ENCODE data around the gene HDAC11.
A peak's percentile ranks its signal among the peaks of the same experiment; 100 is the strongest.

Gene HDAC11

DNA sequence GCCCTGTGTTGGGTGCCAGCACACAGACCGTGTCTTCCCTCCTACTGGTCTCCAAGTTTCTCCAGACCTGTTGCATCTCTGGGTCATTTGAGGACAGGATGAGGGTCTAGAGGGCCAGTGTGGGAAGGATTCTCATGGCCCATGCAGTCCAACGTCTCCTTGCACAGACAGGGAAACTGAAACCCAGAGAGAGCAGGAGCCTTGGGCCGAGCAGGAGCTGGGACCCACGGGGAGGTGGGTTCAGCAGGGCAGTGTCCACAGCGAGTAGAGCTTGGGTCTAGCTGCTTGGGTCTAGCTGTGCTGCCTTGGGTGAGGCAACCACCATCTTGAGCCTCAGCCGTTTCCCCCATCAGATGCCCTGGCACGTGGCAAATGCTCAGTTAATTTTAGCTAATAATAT, 32.3 kb downstream of the HDAC11 start:
- Histone ChIP-seq H3K4me3 (ENCODE audit: insufficient read length, low read depth) (no peak overlapping the region), H3K4me1 (ENCODE audit: insufficient read depth, insufficient read length) (peaks cover 24% of the 10 kb centered on the region), H3K27me3 (ENCODE audit: insufficient read depth, insufficient read length) (no peaks in the 10 kb centered on the region), H3K9ac (ENCODE audit: insufficient read length, low read depth) (no peak overlapping the region), H3K36me3 (ENCODE audit: insufficient read depth, insufficient read length, low read length) (no peaks in the 10 kb centered on the region), H3K9me3 (ENCODE audit: insufficient read depth, low read length) (no peaks in the 10 kb centered on the region)
- no peak for DNase-seq (ENCODE audit: low read depth, low spot score)
- TF ChIP-seq YY1 (IDR thresholded peaks at IDR 0.05; ENCODE audit: insufficient read depth, insufficient read length), result no peak
- no peak for TF ChIP-seq SUZ12 (IDR thresholded peaks at IDR 0.05; ENCODE audit: extremely low read depth, insufficient read depth, insufficient read length)
- no peak for TF ChIP-seq ZNF274 (IDR thresholded peaks at IDR 0.05; ENCODE audit: low read depth, low read length)

DNA sequence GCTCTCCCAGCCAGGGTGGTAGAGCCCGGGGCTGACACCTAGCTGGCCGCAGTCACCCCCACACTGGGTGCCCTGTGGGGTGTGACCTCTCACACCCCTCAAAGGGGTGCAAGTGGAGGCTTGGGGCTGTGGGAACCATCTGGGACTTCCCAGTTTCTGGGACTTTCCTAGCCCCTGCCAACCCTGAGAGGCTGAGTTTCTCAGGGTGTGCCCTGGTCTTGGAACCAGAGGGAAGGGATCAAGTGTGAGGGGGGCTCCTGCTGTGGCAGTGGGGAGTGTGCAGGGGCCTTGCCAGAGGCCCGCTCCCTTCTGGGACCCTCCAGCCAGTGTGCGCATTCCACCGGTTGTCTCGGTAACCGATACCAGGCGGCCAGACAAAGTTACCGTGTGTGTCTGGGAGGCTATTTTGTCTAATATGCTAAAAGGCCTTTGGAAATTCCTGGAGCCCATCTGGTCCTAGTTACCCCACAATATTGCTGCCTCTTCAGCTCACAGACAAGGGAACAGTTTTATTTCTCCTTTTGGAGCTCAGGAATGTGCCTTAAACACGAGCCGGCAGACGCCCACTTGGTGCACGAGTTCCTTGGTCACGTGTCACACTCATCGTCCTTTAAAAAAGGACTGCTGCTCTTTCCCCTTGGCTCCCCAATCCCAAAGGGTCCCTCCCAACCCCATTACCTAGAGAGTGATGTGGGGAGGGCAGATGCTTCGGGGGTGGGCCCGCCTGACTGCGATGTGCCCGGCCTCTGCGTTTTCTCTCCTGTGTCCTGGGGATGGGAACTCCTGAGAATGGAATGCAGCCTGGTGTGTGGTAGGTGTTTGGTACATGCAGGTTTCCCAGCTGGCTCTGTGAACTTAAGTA, 33.2 kb downstream of the HDAC11 start:
- no peak overlapping the region for H3K9ac ChIP-seq (ENCODE audit: insufficient read length, low read depth)
- no peaks in the 10 kb centered on the region for H3K9me3 ChIP-seq (ENCODE audit: insufficient read depth, low read length)
- H3K36me3 ChIP-seq (ENCODE audit: insufficient read depth, insufficient read length, low read length), result no peaks in the 10 kb centered on the region
- no peaks in the 10 kb centered on the region for H3K27me3 ChIP-seq (ENCODE audit: insufficient read depth, insufficient read length)
- no peak overlapping the region for H3K4me3 ChIP-seq (ENCODE audit: insufficient read length, low read depth)
- TF ChIP-seq ZNF274 (IDR thresholded peaks at IDR 0.05; ENCODE audit: low read depth, low read length) (no peak), YY1 (IDR thresholded peaks at IDR 0.05; ENCODE audit: insufficient read depth, insufficient read length) (no peak), SUZ12 (IDR thresholded peaks at IDR 0.05; ENCODE audit: extremely low read depth, insufficient read depth, insufficient read length) (no peak)
- H3K4me1 ChIP-seq (ENCODE audit: insufficient read depth, insufficient read length), result peaks cover 18% of the 10 kb centered on the region
- no peak for DNase-seq (ENCODE audit: low read depth, low spot score)

DNA sequence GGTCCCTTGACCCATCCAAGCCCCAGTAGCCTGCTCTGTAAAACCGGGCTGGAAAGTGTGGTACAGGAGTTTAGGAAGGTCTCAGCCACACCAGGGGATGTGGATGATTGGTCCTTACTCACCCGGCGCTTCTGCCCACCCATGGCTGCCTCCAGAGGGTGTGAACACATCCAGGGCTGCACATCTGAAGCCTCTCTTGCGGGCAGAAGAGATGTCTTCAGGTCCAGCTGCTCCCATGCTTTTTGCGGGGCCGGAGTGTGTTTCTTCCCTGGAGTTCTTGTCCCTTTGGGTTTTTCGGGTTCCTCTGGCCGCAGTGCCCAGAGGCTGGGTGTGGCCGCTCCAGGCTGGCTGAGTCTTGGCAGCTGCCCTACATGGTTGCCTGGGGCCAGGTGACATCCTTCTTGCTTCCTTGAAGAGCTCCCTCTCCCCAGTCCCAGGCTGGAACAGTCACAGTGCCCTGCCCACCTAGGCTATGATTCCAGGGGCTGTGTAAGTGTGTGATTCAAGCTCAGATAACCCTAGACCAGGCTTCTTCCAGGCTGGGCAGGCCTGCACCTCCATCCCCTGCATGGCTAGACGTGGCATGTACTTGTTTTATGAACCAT, 33.9 kb downstream of the HDAC11 start:
- no peak overlapping the region for H3K9ac ChIP-seq (ENCODE audit: insufficient read length, low read depth)
- H3K9me3 ChIP-seq (ENCODE audit: insufficient read depth, low read length), result no peaks in the 10 kb centered on the region
- H3K36me3 ChIP-seq (ENCODE audit: insufficient read depth, insufficient read length, low read length), result no peaks in the 10 kb centered on the region
- TF ChIP-seq ZNF274 (IDR thresholded peaks at IDR 0.05; ENCODE audit: low read depth, low read length) (no peak), SUZ12 (IDR thresholded peaks at IDR 0.05; ENCODE audit: extremely low read depth, insufficient read depth, insufficient read length) (no peak), YY1 (IDR thresholded peaks at IDR 0.05; ENCODE audit: insufficient read depth, insufficient read length) (no peak)
- DNase-seq (ENCODE audit: low read depth, low spot score), result no peak
- peaks cover 14% of the 10 kb centered on the region for H3K4me1 ChIP-seq (ENCODE audit: insufficient read depth, insufficient read length)
- H3K4me3 ChIP-seq (ENCODE audit: insufficient read length, low read depth), result no peak overlapping the region
- H3K27me3 ChIP-seq (ENCODE audit: insufficient read depth, insufficient read length), result no peaks in the 10 kb centered on the region

DNA sequence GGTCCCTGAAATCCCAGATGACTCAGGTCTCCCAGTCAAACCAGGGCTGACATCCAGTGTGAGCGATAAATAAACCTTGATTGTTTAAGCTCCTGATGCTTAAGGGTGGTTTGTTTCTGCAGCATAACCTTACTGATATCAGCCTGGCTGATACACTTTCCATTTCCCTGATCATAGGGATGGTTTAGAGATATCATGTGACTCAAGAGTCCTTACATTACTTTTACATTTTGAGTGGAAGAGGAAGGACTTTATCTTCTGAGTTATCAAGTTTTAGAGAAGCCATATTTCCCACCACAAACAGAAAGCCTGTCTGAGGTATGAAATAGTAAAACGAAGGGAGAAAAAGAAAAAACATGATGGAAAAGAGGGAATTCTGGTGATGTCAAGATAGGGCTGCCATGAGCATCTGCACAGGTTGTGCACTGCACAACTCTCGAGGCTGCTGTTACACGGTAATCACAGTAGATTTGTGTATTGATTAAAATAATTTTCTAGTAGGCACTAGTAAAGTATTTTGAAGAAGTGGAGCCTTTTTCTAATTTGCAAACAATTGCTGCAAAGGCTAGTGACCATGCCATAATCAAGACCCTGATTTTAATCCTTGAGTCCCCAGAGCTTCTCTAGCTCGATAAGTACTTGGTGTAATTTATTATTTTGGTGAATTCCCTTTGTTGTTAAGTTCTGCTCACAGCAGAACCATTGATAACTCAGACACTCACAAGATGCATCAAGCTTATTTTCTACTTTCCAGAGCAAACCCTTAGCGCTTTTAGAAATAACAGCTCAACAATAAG, 34.7 kb downstream of the HDAC11 start:
- TF ChIP-seq YY1 (IDR thresholded peaks at IDR 0.05; ENCODE audit: insufficient read depth, insufficient read length), result no peak
- no peak for TF ChIP-seq SUZ12 (IDR thresholded peaks at IDR 0.05; ENCODE audit: extremely low read depth, insufficient read depth, insufficient read length)
- TF ChIP-seq ZNF274 (IDR thresholded peaks at IDR 0.05; ENCODE audit: low read depth, low read length), result no peak
- Histone ChIP-seq H3K9me3 (ENCODE audit: insufficient read depth, low read length) (no peaks in the 10 kb centered on the region), H3K9ac (ENCODE audit: insufficient read length, low read depth) (no peak overlapping the region), H3K36me3 (ENCODE audit: insufficient read depth, insufficient read length, low read length) (no peaks in the 10 kb centered on the region), H3K27me3 (ENCODE audit: insufficient read depth, insufficient read length) (no peaks in the 10 kb centered on the region), H3K4me1 (ENCODE audit: insufficient read depth, insufficient read length) (peaks cover 11% of the 10 kb centered on the region), H3K4me3 (ENCODE audit: insufficient read length, low read depth) (no peak overlapping the region)
- DNase-seq (ENCODE audit: low read depth, low spot score), result no peak

DNA sequence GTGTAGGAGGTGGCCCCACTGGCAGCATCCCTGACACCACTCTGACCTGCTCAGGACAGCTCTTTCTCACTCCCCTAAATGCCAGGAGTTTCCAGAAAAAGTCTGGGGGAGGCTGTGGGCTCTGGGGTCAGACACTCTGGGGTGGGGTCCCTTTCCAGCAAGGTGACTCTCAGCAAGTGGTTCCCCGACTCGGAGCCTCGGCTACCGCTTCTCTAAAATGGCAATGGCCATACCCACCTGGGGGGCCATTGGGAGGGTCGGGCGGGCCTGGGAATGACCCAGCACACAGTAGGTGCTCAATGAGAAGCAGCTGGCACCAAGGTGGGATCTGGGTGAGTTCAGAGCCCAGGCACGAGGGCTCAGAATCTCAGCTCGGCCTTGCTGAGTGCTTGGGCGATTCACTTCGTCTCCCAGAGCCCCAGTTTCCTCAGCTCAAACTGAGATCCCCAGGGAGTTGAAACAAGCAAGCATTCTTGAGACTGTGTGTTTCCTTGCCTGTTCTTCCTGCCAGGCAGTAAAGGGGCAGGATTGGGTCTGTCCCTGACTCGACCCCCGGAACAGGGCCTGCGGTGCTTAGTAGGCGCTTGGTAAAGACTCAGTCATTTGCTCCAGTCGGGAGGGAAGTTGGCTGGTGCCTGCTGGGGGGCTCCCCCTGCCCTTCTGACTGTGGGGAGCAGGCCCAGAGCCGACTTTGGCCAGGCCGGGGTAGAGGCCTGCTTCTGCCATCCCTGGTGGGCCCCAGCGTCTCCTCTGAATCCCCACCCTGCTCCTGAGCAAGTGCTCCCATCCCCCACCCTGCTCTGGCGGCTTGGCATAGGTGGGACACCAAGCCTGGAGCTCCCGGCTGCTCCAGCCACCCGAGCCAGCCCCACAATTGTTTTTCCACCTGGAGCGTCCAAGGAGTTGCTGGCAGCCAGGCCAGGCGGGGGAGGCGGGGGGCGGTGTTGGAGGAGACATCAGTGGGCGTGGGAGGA, 36.0 kb downstream of the HDAC11 start:
- TF ChIP-seq SUZ12 (IDR thresholded peaks at IDR 0.05; ENCODE audit: extremely low read depth, insufficient read depth, insufficient read length) (no peak), ZNF274 (IDR thresholded peaks at IDR 0.05; ENCODE audit: low read depth, low read length) (no peak), YY1 (IDR thresholded peaks at IDR 0.05; ENCODE audit: insufficient read depth, insufficient read length) (no peak)
- peaks cover 11% of the 10 kb centered on the region for H3K4me1 ChIP-seq (ENCODE audit: insufficient read depth, insufficient read length)
- H3K27me3 ChIP-seq (ENCODE audit: insufficient read depth, insufficient read length), result no peaks in the 10 kb centered on the region
- no peak for DNase-seq (ENCODE audit: low read depth, low spot score)
- no peaks in the 10 kb centered on the region for H3K36me3 ChIP-seq (ENCODE audit: insufficient read depth, insufficient read length, low read length)
- peak overlapping the region; percentile 57 for H3K9ac ChIP-seq (ENCODE audit: insufficient read length, low read depth)
- H3K4me3 ChIP-seq (ENCODE audit: insufficient read length, low read depth), result no peak overlapping the region
- no peaks in the 10 kb centered on the region for H3K9me3 ChIP-seq (ENCODE audit: insufficient read depth, low read length)

DNA sequence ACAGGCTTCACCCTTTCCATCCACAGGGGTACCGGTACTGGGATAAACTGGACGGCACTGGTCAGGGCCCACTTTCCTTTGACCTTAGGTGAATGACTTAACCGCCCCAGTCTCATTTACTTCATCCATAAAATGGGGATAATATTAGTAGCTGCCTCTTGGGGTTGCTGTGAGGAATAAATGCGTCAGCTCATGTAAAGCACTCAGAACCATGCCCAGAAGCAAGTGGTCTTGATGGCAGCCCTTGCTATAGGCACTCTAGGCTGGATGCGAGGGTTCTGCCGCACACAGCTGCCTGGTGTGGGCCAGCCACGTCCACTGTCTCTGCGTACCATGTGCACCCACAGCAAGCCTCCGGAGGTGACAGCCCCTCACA, 36.6 kb downstream of the HDAC11 start:
- Histone ChIP-seq H3K36me3 (ENCODE audit: insufficient read depth, insufficient read length, low read length) (no peaks in the 10 kb centered on the region), H3K9me3 (ENCODE audit: insufficient read depth, low read length) (peaks cover 6% of the 10 kb centered on the region; the same call in 1 of the 2 replicates), H3K4me3 (ENCODE audit: insufficient read length, low read depth) (no peak overlapping the region), H3K27me3 (ENCODE audit: insufficient read depth, insufficient read length) (no peaks in the 10 kb centered on the region), H3K4me1 (ENCODE audit: insufficient read depth, insufficient read length) (peaks cover 11% of the 10 kb centered on the region), H3K9ac (ENCODE audit: insufficient read length, low read depth) (no peak overlapping the region)
- DNase-seq (ENCODE audit: low read depth, low spot score), result no peak
- TF ChIP-seq ZNF274 (IDR thresholded peaks at IDR 0.05; ENCODE audit: low read depth, low read length), result no peak
- no peak for TF ChIP-seq YY1 (IDR thresholded peaks at IDR 0.05; ENCODE audit: insufficient read depth, insufficient read length)
- no peak for TF ChIP-seq SUZ12 (IDR thresholded peaks at IDR 0.05; ENCODE audit: extremely low read depth, insufficient read depth, insufficient read length)

All from NT2/D1 (cell line).